Uterus (tissue), 4 donors: ENCODE data around the gene PLXNA4. TPM values are rescaled to one million over a fixed set of nuclear protein-coding genes. Genes with fewer than 3 reads are reported as not detected.

ENCODE experiments used
- DNase-seq, 2 donors: peaks; one replicate each; pipeline ENCODE4 v3.0.0-alpha.2; 2019 to 2020
- H3K27ac ChIP-seq, 2 donors: fragments of 200-600 bp; sonication (generic); 1 replicate in 1 of 2; 2 replicates in 1 of 2; pipeline ENCODE4 v1.5.1; 2016 to 2018
- H3K27me3 ChIP-seq, 2 donors: fragments of 200-600 bp; sonication (generic); one replicate each; pipeline ENCODE4 v1.5.1; 2018 to 2019; ENCODE audit warnings: control low read depth in 1 of 2
- H3K36me3 ChIP-seq, 2 donors: fragments of 200-600 bp; sonication (generic); one replicate each; pipeline ENCODE4 v1.5.1; 2019; ENCODE audit warnings: control low read depth in 1 of 2
- H3K4me1 ChIP-seq, 2 donors: fragments of 200-600 bp; sonication (generic); one replicate each; pipeline ENCODE4 v1.5.1; 2018 to 2019; ENCODE audit warnings: control low read depth in 1 of 2
- H3K4me3 ChIP-seq, 2 donors: fragments of 200-600 bp; sonication (generic); 1 replicate in 1 of 2; 2 replicates in 1 of 2; pipeline ENCODE4 v1.5.1; 2018 to 2019; ENCODE audit warnings: mild to moderate bottlenecking in 1 of 2
- H3K9me3 ChIP-seq, 2 donors: fragments of 200-600 bp; sonication (generic); one replicate each; pipeline ENCODE4 v1.5.1; 2019; ENCODE audit warnings: control low read depth in 1 of 2
- CTCF ChIP-seq, 4 experiments: fragments of 200-600 bp in 2 of 4; fragments of 450-650 bp in 2 of 4; sonication (generic) in 2 of 4; IDR thresholded peaks; one replicate each; pipeline ENCODE4 v1.5.1; 2016 to 2019; ENCODE audit warnings: antibody characterized with exemption in 4 of 4, mild to moderate bottlenecking in 2 of 4, moderate library complexity in 1 of 4
- POLR2A ChIP-seq, 2 donors: fragments of 450-650 bp; IDR thresholded peaks; one replicate each; pipeline ENCODE4 v1.6.1; 2016; ENCODE audit warnings: antibody characterized with exemption in 2 of 2, mild to moderate bottlenecking in 1 of 2, moderate library complexity in 1 of 2
- intact Hi-C: fragments of 100-400 bp; cut with DNase I; formaldehyde crosslinking; loops from one replicate; pipeline ENCODE4 v1.15.1; 2023; ENCODE audit warnings: low total_unique reads
- total RNA-seq, 4 donors: library from RNA; depleted of rRNA in 3 of 4; stranded (reverse); fragments of >200 nt in 3 of 4; gene quantifications; one replicate each; pipeline versions ENCODE4 v1.1.0 to v1.2.4, GENCODE V29; 2014 to 2023
- donor health status: DM: yes; HTN: yes; CAD: no.

Gene PLXNA4
- total RNA-seq, 4 donors from 2014 or later, result 4.1 to 16.5 (median 7.7) TPM

- Histone ChIP-seq H3K9me3 (no peaks in the 10 kb centered on the region), H3K36me3 (no peaks in the 10 kb centered on the region), H3K4me1 (peaks cover 0 to 10% of the 10 kb centered on the region in 2 donors), H3K4me3 (no peak overlapping the region), H3K27ac (no peak overlapping the region), H3K27me3 (no peaks in the 10 kb centered on the region)
- intact Hi-C loops, result no loop called here
- no peak for DNase-seq
- no peak for TF ChIP-seq CTCF (IDR thresholded peaks at IDR 0.05)
- TF ChIP-seq POLR2A (IDR thresholded peaks at IDR 0.05), result no peak
These were observed 107.0 kb downstream of the PLXNA4 start for GRCh38 chr7:132469264-132469663.

- Histone ChIP-seq H3K4me3 (no peak overlapping the region), H3K27me3 (no peaks in the 10 kb centered on the region), H3K27ac (no peak overlapping the region), H3K36me3 (no peaks in the 10 kb centered on the region), H3K9me3 (no peaks in the 10 kb centered on the region), H3K4me1 (no peaks in the 10 kb centered on the region)
- no peak for DNase-seq
- TF ChIP-seq POLR2A (IDR thresholded peaks at IDR 0.05), result no peak
- TF ChIP-seq CTCF (IDR thresholded peaks at IDR 0.05), result no peak
- intact Hi-C loops, result no loop called here
These were observed 109.9 kb downstream of the PLXNA4 start for GRCh38 chr7:132466367-132466766.

- Histone ChIP-seq H3K27ac (no peak overlapping the region), H3K36me3 (no peaks in the 10 kb centered on the region), H3K4me3 (no peak overlapping the region), H3K9me3 (no peaks in the 10 kb centered on the region), H3K27me3 (no peaks in the 10 kb centered on the region), H3K4me1 (no peaks in the 10 kb centered on the region)
- intact Hi-C loops, result no loop called here
- no peak for TF ChIP-seq CTCF (IDR thresholded peaks at IDR 0.05)
- TF ChIP-seq POLR2A (IDR thresholded peaks at IDR 0.05), result no peak
- DNase-seq, result no peak
These were observed 110.8 kb downstream of the PLXNA4 start for GRCh38 chr7:132465516-132465915.

- TF ChIP-seq POLR2A (IDR thresholded peaks at IDR 0.05) (no peak), CTCF (IDR thresholded peaks at IDR 0.05) (no peak)
- Histone ChIP-seq H3K4me1 (no peaks in the 10 kb centered on the region), H3K27ac (no peak overlapping the region), H3K27me3 (no peaks in the 10 kb centered on the region), H3K36me3 (no peaks in the 10 kb centered on the region), H3K9me3 (no peaks in the 10 kb centered on the region), H3K4me3 (no peak overlapping the region)
- intact Hi-C loops, result no loop called here
- DNase-seq, result no peak
These were observed 111.5 kb downstream of the PLXNA4 start for GRCh38 chr7:132464740-132465139.

GRCh38 chr7:132463922-132464321 lies 112.3 kb downstream of the PLXNA4 start:
- Histone ChIP-seq H3K27ac (no peak overlapping the region), H3K36me3 (no peaks in the 10 kb centered on the region), H3K27me3 (no peaks in the 10 kb centered on the region), H3K9me3 (no peaks in the 10 kb centered on the region), H3K4me1 (no peaks in the 10 kb centered on the region), H3K4me3 (no peak overlapping the region)
- no peak for DNase-seq
- TF ChIP-seq POLR2A (IDR thresholded peaks at IDR 0.05) (no peak), CTCF (IDR thresholded peaks at IDR 0.05) (no peak)
- intact Hi-C loops, result no loop called here
